Measurements from ENCODE around the gene PTPN14. TPM values are rescaled to one million over a fixed set of nuclear protein-coding genes. Genes with fewer than 3 reads are reported as not detected.

The PTPN14 gene
- total RNA-seq, 2 donors from 2014 or later: 0.05 to 0.14 TPM

DNA sequence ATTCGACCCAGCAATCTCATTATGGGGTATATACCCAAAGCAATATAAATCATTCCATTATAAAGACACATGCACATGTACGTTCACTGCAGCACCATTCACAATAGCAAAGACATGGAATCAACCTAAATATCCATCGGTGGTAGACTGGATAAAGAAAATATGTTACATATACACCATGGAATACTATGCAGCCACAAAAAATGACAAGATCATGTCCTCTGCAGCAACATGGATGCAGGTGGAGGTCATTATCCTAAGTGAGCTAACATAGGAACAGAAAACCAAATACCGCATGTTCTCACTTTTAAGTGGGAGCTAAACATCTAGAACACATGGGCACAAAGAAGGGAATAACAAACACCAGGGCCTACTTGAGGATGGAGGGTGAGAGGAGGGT lies 115.5 kb downstream of the PTPN14 start:
- Mint-ChIP-seq H3K36me3 (no peaks in the 10 kb centered on the region), H3K4me3 (no peak overlapping the region)
- no peak for ATAC-seq

DNA sequence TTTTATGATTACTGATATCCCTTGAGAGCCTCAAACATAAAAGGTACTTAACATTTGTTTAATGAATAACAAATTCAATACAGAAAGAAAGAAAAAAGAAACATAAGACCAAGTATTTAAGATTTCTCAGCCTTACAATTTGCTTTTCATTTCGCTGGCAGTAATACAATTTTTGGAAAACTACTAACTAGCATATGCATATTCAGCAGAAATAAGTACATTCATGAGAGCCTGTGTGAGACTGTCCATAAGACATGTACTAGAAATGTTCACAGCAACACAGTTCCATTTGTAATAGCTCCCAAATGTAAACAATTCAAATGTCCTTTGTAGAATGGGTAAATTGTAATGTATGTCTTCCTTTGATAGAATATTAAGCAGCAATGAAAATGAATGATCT lies 119.2 kb downstream of the PTPN14 start:
- Mint-ChIP-seq H3K27ac (no peak overlapping the region), H3K36me3 (no peaks in the 10 kb centered on the region), H3K4me3 (no peak overlapping the region), H3K9me3 (no peaks in the 10 kb centered on the region), H3K4me1 (ENCODE audit: low read depth in 2 of 2) (peaks cover 17 to 19% of the 10 kb centered on the region in 2 donors), H3K27me3 (peaks cover 0 to 7% of the 10 kb centered on the region in 2 donors)
- no peak for DNase-seq (ENCODE audit: low spot score)
- no peak for ATAC-seq

More for the DNA sequence above, 115.5 kb downstream of the PTPN14 start:
- peaks cover 22 to 26% of the 10 kb centered on the region in 2 donors for H3K4me1 Mint-ChIP-seq (ENCODE audit: low read depth in 2 of 2)
- H3K9me3 Mint-ChIP-seq: no peaks in the 10 kb centered on the region
- no peak overlapping the region for H3K27ac Mint-ChIP-seq
- peaks cover 0 to 7% of the 10 kb centered on the region in 2 donors for H3K27me3 Mint-ChIP-seq
- DNase-seq (ENCODE audit: low spot score): no peak

DNA sequence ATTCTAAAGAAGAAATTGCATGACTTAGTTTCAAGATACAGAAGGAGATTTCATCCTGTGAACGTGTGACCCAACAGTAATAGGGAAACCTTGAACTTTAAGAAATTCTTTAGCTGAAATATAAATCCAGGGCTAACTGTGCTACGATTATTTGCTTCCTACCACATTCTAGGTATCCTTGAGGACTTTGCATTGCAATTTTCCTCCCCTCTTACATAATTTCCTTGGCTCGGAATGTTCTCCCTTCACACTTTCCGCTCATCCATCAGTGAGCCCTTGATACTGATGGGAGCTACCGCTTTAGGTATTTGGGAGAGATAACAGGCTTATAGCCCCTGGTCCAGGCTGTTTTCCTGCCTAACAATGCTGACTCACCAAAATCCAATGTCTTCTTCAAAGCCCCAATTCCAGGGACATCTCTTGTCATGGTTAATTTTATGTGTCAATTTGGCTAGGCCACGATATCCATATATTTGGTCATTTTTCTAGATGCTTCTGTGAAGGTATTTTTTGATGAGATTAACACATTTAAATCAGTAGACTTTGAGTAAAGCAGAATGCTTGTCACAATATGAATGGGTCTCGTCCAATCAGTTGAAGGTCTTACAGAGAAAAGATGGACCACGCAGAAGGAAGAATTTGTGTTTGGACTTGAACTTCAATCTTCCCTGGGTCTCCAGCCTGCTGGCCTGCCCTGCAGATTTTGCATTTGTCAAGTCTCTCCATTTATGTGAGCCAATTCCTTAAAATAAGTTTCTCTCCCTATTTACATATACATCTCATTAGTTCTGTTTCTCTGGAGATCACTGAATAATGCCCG lies 121.2 kb downstream of the PTPN14 start:
- Mint-ChIP-seq H3K4me1 (ENCODE audit: low read depth in 2 of 2) (peaks cover 19 to 20% of the 10 kb centered on the region in 2 donors), H3K27ac (no peak overlapping the region), H3K4me3 (no peak overlapping the region), H3K9me3 (no peaks in the 10 kb centered on the region), H3K36me3 (no peaks in the 10 kb centered on the region), H3K27me3 (peaks cover 0 to 7% of the 10 kb centered on the region in 2 donors)
- DNase-seq (ENCODE audit: low spot score) (no peak), ATAC-seq (no peak)

DNA sequence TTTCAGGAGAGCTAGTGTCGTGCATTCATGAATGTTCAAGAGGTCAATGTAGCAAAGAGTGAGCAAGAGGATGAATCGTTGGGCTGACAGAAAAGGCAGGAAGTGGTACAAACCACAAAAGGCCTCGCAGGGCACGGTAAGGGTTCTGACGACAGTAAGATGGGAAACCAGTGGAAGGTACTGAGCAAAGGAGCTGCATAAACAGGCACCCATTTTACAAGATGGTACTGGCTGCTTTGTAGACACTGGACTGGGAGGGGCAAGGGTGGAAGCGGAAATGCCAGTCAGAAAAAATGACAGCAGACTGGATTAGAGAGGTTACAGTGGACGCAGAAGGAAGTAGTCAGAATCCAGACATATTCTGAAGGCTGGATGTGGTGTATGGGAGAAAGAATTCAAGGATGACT lies 123.5 kb downstream of the PTPN14 start:
- Mint-ChIP-seq H3K4me3 (peak overlapping the region; percentile 70), H3K9me3 (no peaks in the 10 kb centered on the region), H3K27me3 (peaks cover 0 to 5% of the 10 kb centered on the region in 2 donors), H3K36me3 (no peaks in the 10 kb centered on the region), H3K4me1 (ENCODE audit: low read depth in 2 of 2) (peaks cover 20% of the 10 kb centered on the region in 2 donors), H3K27ac (peak overlapping the region; percentile 89)
- DNase-seq (ENCODE audit: low spot score): peak; percentile 87
- ATAC-seq: peak; percentile 99

DNA sequence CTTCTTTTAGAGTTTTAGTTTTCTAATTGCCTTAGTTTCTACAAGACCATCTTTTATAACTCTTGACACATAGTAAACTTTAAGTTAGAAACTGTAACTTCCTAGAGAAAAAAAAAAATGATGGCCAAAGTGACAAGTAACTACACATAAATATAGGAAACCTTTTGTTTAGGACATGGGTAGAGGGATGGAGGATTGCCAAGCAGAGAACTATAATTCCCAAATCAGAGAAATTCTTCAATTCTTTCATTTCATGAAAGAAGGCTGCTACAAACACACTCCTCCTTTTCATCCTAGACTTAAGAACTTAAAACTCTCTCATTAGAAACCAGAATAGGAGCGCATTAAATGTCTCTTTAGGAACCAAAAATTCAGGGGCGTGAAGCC lies 125.0 kb downstream of the PTPN14 start:
- H3K36me3 Mint-ChIP-seq: no peaks in the 10 kb centered on the region
- H3K27ac Mint-ChIP-seq: peak overlapping the region in 1 of 2 donors; percentile 53
- peaks cover 4% of the 10 kb centered on the region for H3K9me3 Mint-ChIP-seq
- peaks cover 0 to 9% of the 10 kb centered on the region in 2 donors for H3K27me3 Mint-ChIP-seq
- H3K4me1 Mint-ChIP-seq (ENCODE audit: low read depth in 2 of 2): peaks cover 20 to 22% of the 10 kb centered on the region in 2 donors
- no peak overlapping the region for H3K4me3 Mint-ChIP-seq
- DNase-seq (ENCODE audit: low spot score) (no peak), ATAC-seq (no peak)

DNA sequence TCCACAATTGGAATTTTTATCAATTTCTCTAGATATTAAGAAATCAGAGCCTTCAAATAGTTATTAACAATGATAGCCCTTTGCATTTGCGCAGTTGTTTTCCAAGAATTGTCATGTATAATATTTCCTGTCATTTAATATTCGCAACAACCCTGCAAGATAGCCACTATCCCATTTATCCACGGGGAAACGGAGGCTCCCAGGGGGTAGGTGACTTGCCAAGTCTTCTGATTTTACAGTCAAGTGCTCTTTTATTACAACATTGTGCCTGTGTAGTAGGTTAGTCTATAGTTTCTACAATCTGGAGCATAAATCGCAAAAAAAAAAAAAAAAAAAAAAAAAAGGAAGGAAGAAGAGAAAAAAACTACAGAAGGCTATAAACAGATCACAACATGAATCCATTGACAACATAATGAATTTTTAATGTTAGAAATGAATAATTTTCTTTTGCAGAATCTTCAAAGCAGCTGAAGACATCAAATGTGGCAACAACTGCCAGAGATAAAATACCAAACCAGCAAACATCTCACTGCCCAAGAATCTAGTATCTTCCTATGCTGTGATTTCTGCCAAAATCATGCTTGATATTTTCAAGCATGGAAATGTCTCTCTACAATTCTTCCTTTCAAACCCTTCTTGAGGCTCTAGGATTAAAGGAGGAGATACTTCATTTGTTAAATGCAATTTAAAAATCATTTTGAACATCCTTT lies 125.5 kb downstream of the PTPN14 start:
- DNase-seq (ENCODE audit: low spot score) (no peak), ATAC-seq (no peak)
- peaks cover 4% of the 10 kb centered on the region for H3K9me3 Mint-ChIP-seq
- H3K36me3 Mint-ChIP-seq: no peaks in the 10 kb centered on the region
- peak overlapping the region; percentile 3 to 53 for H3K27ac Mint-ChIP-seq
- no peak overlapping the region for H3K4me3 Mint-ChIP-seq
- peaks cover 20 to 22% of the 10 kb centered on the region in 2 donors for H3K4me1 Mint-ChIP-seq (ENCODE audit: low read depth in 2 of 2)
- H3K27me3 Mint-ChIP-seq: peaks cover 0 to 5% of the 10 kb centered on the region in 2 donors

DNA sequence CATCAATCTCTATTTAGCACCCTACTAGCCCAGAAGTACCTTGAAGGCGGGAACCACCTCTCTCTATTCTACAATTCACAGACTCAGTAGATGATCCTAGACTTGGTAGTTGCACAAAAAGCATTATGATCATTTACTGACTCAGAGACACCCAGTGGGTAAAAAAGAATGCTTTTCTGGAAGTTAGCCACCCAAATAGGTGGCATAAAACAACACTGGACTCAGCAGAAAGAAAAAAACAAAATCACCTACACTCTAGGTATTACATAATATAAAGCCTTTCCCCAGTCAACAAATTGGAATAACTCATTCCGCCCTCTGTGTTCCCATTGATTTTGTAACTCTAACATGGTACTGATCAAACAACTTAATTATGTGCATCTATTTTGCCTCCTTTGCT lies 126.3 kb downstream of the PTPN14 start:
- DNase-seq (ENCODE audit: low spot score) (no peak), ATAC-seq (no peak)
- Mint-ChIP-seq H3K27me3 (peaks cover 0 to 5% of the 10 kb centered on the region in 2 donors), H3K27ac (peak overlapping the region in 1 of 2 donors; percentile 3), H3K36me3 (no peaks in the 10 kb centered on the region), H3K4me1 (ENCODE audit: low read depth in 2 of 2) (peaks cover 20 to 22% of the 10 kb centered on the region in 2 donors), H3K4me3 (no peak overlapping the region), H3K9me3 (peaks cover 4% of the 10 kb centered on the region)

DNA sequence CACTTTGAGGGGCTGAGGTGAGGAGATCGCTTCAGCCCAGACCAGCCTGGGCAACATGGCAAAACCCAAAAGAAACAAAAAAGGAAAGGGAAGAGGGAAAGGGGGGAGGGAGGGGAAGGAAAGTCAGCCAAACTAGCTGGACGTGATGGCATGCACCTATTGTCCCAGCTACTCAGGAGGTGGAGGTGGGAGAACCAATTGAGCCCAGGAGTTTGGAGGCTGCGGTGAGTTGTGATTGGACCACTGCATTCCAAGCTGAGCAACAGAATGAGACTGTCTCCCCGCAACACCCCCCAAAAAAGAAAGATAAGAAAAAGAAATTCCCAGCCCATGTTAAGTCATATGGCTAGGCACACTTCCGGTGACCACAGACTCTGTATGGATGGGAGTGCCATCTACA lies 128.4 kb downstream of the PTPN14 start:
- H3K4me1 Mint-ChIP-seq (ENCODE audit: low read depth in 2 of 2): peaks cover 16 to 20% of the 10 kb centered on the region in 2 donors
- no peak for DNase-seq (ENCODE audit: low spot score)
- H3K4me3 Mint-ChIP-seq: no peak overlapping the region
- peaks cover 4% of the 10 kb centered on the region for H3K9me3 Mint-ChIP-seq
- H3K27ac Mint-ChIP-seq: peak overlapping the region in 1 of 2 donors; percentile 81
- H3K27me3 Mint-ChIP-seq: peaks cover 0 to 5% of the 10 kb centered on the region in 2 donors
- no peak for ATAC-seq
- H3K36me3 Mint-ChIP-seq: no peaks in the 10 kb centered on the region

DNA sequence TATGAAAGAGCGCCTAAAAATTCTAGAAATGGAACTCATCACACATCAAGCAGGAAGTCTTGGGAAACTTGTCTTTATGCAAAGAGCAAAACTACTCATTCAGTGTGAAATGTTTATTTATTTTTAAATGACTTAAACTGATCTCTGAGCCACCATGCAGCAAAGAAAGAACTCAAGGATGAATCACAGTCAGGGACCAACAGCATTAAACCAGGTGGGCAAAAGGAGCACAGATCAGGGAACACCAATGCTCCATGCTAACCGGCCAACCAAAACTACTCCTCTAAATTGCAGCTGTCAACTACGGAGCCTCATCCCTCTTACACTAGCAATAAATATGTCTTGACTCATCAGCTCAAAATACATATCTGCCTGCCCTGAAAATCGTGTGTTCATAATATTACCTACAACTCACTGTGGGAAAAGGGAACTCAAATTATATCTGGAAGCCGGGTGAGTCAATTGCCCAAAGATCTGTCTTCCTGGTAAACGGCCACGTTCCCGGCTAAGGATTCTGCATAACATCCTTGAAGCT lies 129.2 kb downstream of the PTPN14 start:
- Mint-ChIP-seq H3K4me3 (no peak overlapping the region), H3K27ac (peak overlapping the region in 1 of 2 donors; percentile 81), H3K4me1 (ENCODE audit: low read depth in 2 of 2) (peaks cover 8 to 13% of the 10 kb centered on the region in 2 donors), H3K9me3 (peaks cover 4% of the 10 kb centered on the region), H3K36me3 (no peaks in the 10 kb centered on the region), H3K27me3 (peaks cover 0 to 5% of the 10 kb centered on the region in 2 donors)
- ATAC-seq (no peak), DNase-seq (ENCODE audit: low spot score) (no peak)

DNA sequence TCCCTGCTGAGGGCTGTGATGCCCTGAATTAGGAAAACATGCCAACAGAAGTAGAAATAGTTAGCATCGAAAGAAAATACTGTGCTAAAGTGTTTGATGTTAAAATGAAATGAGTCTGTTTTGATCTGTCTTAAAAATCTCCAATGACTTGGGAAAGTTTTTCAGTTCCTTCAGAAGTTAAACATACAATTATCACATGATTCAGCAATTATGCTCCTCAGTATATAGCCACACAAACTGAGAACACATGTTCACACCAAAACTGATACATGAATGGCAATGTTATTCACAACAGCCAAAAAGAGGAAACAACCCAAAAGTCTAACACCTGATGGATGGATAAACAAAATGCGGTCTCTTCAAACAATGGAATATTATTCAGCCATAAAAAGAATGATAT lies 130.6 kb downstream of the PTPN14 start:
- no peak overlapping the region for H3K4me3 Mint-ChIP-seq
- peaks cover 7 to 10% of the 10 kb centered on the region in 2 donors for H3K4me1 Mint-ChIP-seq (ENCODE audit: low read depth in 2 of 2)
- DNase-seq (ENCODE audit: low spot score) (no peak), ATAC-seq (no peak)
- peaks cover 0 to 5% of the 10 kb centered on the region in 2 donors for H3K27me3 Mint-ChIP-seq
- H3K27ac Mint-ChIP-seq: no peak overlapping the region
- no peaks in the 10 kb centered on the region for H3K36me3 Mint-ChIP-seq
- peaks cover 4% of the 10 kb centered on the region for H3K9me3 Mint-ChIP-seq

DNA sequence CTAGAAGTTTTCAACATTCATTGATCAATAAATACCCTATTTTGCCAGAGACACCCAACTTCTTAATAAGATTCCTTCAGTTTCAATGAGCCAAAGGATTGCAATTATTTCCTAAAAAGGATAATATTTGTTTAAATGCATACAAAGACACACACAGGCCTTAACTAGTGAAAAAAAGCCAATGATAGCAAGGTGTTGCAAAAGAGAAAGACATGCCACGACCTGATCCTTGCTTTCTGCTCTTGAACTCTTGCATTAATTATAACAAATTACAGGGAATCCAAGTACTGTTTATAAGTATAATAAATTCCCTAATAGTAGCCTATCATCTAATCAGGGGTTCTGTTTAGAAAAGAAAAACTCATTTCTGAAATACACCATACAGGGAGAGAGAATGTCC lies 131.1 kb downstream of the PTPN14 start:
- peaks cover 4% of the 10 kb centered on the region for H3K9me3 Mint-ChIP-seq
- DNase-seq (ENCODE audit: low spot score): no peak
- no peaks in the 10 kb centered on the region for H3K36me3 Mint-ChIP-seq
- H3K27me3 Mint-ChIP-seq: peaks cover 0 to 5% of the 10 kb centered on the region in 2 donors
- H3K4me3 Mint-ChIP-seq: no peak overlapping the region
- H3K27ac Mint-ChIP-seq: no peak overlapping the region
- no peak for ATAC-seq
- peaks cover 7 to 10% of the 10 kb centered on the region in 2 donors for H3K4me1 Mint-ChIP-seq (ENCODE audit: low read depth in 2 of 2)

DNA sequence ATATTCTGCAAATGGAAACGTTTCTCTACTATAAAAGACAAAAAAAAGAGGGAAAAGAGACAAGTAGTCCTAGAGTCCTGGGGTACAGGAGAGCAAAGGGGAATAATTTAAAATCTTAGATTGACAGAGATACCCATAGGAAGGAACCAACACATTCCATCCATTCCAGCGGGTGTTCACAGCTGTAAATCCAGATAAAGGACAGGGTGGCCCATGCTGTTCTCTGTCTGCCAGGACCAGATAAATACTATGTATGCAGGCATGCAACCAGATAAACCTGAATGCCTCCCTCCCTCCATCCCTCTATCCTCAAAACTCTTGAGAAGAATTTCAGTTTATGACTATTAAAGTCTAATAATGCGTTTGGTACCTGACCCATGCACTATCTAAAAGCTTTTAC lies 131.8 kb downstream of the PTPN14 start:
- peaks cover 8 to 10% of the 10 kb centered on the region in 2 donors for H3K4me1 Mint-ChIP-seq (ENCODE audit: low read depth in 2 of 2)
- H3K4me3 Mint-ChIP-seq: no peak overlapping the region
- peak overlapping the region in 1 of 2 donors; percentile 87 for H3K27ac Mint-ChIP-seq
- no peak for ATAC-seq
- H3K27me3 Mint-ChIP-seq: peaks cover 0 to 5% of the 10 kb centered on the region in 2 donors
- DNase-seq (ENCODE audit: low spot score): no peak
- peaks cover 4% of the 10 kb centered on the region for H3K9me3 Mint-ChIP-seq
- no peaks in the 10 kb centered on the region for H3K36me3 Mint-ChIP-seq

DNA sequence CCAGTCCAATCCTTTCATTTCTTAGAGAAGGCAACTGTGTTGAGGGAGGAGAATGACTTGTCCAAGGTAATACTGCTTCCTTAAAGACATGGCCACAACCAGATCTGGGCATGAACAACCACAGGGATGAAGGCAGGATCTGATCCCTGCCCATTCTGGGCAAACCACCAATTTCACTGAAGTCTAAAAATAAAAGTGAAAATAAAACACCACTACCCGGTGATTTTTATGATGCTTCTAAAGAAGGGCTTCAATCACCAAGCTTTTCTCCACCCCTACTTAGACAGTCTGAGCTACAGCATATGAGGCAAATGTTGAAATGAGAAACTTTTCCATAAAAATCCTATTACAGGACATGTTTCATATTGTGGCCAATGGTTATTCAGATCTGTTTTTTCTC lies 133.0 kb downstream of the PTPN14 start:
- DNase-seq (ENCODE audit: low spot score): no peak
- no peaks in the 10 kb centered on the region for H3K36me3 Mint-ChIP-seq
- H3K27me3 Mint-ChIP-seq: peaks cover 0 to 5% of the 10 kb centered on the region in 2 donors
- H3K4me1 Mint-ChIP-seq (ENCODE audit: low read depth in 2 of 2): peaks cover 10 to 15% of the 10 kb centered on the region in 2 donors
- ATAC-seq: peak; percentile 57 to 72
- H3K27ac Mint-ChIP-seq: peak overlapping the region; percentile 50 to 87
- H3K9me3 Mint-ChIP-seq: peaks cover 4% of the 10 kb centered on the region
- H3K4me3 Mint-ChIP-seq: peak overlapping the region; percentile 60

Measured in natural killer cell treated with Interleukin-12 subunit alpha and Interleukin-12 subunit beta and Interleukin-15 and Interleukin-18, amount 100 ng/mL, for 72 hours (primary cell).